SU-DHL-6 (cell line): Measurements from ENCODE around the gene PXT1.

Experiments used
- H2AFZ ChIP-seq: fragments of 200-600 bp; sonication (generic); 2 replicates; pipeline ENCODE4 v1.6.1; 2014; ENCODE audit warnings: low read depth, mild to moderate bottlenecking, moderate library complexity, mixed read lengths, antibody characterized with exemption, low read length; ENCODE audit not compliant: severe bottlenecking
- H3F3A ChIP-seq: fragments of 200-600 bp; shearing (Covaris generic); 2 replicates; pipeline ENCODE4 v1.6.0; 2016; ENCODE audit warnings: antibody characterized with exemption, mild to moderate bottlenecking; ENCODE audit not compliant: insufficient read depth
- H3K27ac ChIP-seq: fragments of 200-600 bp; sonication (generic); 2 replicates; pipeline ENCODE4 v1.5.1; 2016; ENCODE audit warnings: low read depth, mild to moderate bottlenecking, low read length, moderate library complexity, mixed read lengths
- H3K27me3 ChIP-seq: fragments of 200-600 bp; sonication (generic), shearing (Covaris generic); 2 replicates; pipeline ENCODE4 v1.6.0; 2014; ENCODE audit warnings: mild to moderate bottlenecking, low read length
- H3K36me3 ChIP-seq: fragments of 200-600 bp; sonication (generic); 2 replicates; pipeline ENCODE4 v1.6.1; 2014; ENCODE audit warnings: mild to moderate bottlenecking, low read length, mixed read lengths
- H3K4me2 ChIP-seq: fragments of 300-600, 200-600 bp; shearing (Covaris generic), sonication (generic); 2 replicates; pipeline ENCODE4 v1.6.0; 2014; ENCODE audit warnings: low read length, low read depth, mild to moderate bottlenecking; ENCODE audit not compliant: poor library complexity, severe bottlenecking
- H3K4me3 ChIP-seq: fragments of 200-600 bp; sonication (generic); 2 replicates; pipeline ENCODE4 v1.5.1; 2014; ENCODE audit warnings: antibody characterized with exemption, low read length, mild to moderate bottlenecking, mixed read lengths; ENCODE audit not compliant: insufficient read depth, poor library complexity, severe bottlenecking
- H3K79me2 ChIP-seq: fragments of 200-600 bp; sonication (generic); 2 replicates; pipeline ENCODE4 v1.6.1; 2014; ENCODE audit warnings: mild to moderate bottlenecking, low read length, moderate library complexity; ENCODE audit not compliant: insufficient read depth
- H3K9ac ChIP-seq: fragments of 200-600 bp; sonication (generic); 2 replicates; pipeline ENCODE4 v1.7.0; 2014; ENCODE audit warnings: mild to moderate bottlenecking, low read length
- H3K9me2 ChIP-seq: fragments of 200-600 bp; sonication (generic); replicated peaks from 2 replicates; pipeline ENCODE4 v1.6.1; 2014; ENCODE audit warnings: low read length; ENCODE audit not compliant: insufficient read depth
- H3K9me3 ChIP-seq: fragments of 200-600 bp; sonication (generic); 2 replicates; pipeline ENCODE4 v1.6.1; 2014; ENCODE audit warnings: low read length, mixed read lengths; ENCODE audit not compliant: insufficient read depth
- H4K20me1 ChIP-seq: fragments of 200-600 bp; sonication (generic); 2 replicates; pipeline ENCODE4 v1.6.1; 2014; ENCODE audit warnings: low read depth, mild to moderate bottlenecking, antibody characterized with exemption, low read length, moderate library complexity, mixed read lengths
- CTCF ChIP-seq: fragments of 200-600 bp; sonication (generic); IDR thresholded peaks from one replicate; pipeline ENCODE4 v1.5.1; 2017; ENCODE audit warnings: antibody characterized with exemption, mild to moderate bottlenecking, low read length, moderate library complexity; ENCODE audit not compliant: insufficient read depth, poor library complexity, severe bottlenecking
- EZH2phosphoT487 ChIP-seq: fragments of 200-600 bp; sonication (generic), shearing (Covaris generic); conservative IDR thresholded peaks from 2 replicates; pipeline ENCODE4 v1.6.1; 2018; ENCODE audit warnings: mild to moderate bottlenecking, antibody characterized with exemption, low read length, moderate library complexity, mixed read lengths

The PXT1 gene

GRCh38 chr6:36374194-36374593, 68.5 kb downstream of the PXT1 start:
- no peak overlapping the region for H3K4me2 ChIP-seq
- H3K27ac ChIP-seq = no peak overlapping the region
- no peaks in the 10 kb centered on the region for H3F3A ChIP-seq
- TF ChIP-seq CTCF (no peak), EZH2phosphoT487 (no peak)
- no peaks in the 10 kb centered on the region for H3K27me3 ChIP-seq
- no peak overlapping the region for H2AFZ ChIP-seq
- H3K9me3 ChIP-seq = no peaks in the 10 kb centered on the region
- H4K20me1 ChIP-seq = no peaks in the 10 kb centered on the region
- no peaks in the 10 kb centered on the region for H3K36me3 ChIP-seq
- H3K4me3 ChIP-seq = no peak overlapping the region
- H3K9ac ChIP-seq = no peak overlapping the region
- H3K9me2 ChIP-seq = no peaks in the 10 kb centered on the region
- H3K79me2 ChIP-seq = no peaks in the 10 kb centered on the region

DNA sequence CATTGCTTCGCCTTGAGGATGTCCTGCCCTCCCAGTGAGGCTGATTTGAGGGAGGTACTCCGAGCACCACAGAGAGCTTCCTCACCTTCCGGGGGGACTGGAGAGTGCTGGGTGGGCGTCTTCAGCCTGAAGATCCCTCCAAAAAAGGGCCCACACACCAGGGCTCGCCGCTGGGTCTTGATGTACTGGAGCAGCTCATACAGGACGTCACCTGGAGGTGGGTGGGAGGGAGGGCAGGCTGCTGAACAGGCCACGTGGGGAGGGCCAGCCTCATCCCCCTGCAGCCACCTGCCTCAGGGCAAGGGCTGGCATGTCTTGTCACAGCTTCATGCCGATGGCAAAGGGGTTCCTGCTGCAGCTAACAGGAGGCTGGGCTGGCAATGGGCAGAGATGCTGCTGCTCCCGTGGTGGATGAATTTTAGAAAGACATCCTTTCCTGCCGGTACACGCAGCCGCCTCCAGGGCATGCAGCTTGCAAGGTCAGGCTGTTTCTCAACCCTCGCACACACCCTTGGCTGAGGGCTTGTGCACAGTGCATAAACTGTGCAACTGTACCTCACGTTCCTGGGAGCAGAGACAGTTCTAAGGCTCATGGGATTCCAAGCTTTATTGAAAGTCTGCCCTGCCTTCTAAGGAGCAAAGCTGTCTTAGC, 69.2 kb downstream of the PXT1 start:
- no peaks in the 10 kb centered on the region for H3K36me3 ChIP-seq
- H4K20me1 ChIP-seq = no peaks in the 10 kb centered on the region
- no peak overlapping the region for H3K4me3 ChIP-seq
- no peak overlapping the region for H3K4me2 ChIP-seq
- H2AFZ ChIP-seq = no peak overlapping the region
- no peaks in the 10 kb centered on the region for H3K27me3 ChIP-seq
- no peak overlapping the region for H3K9ac ChIP-seq
- no peaks in the 10 kb centered on the region for H3F3A ChIP-seq
- no peak for TF ChIP-seq EZH2phosphoT487
- TF ChIP-seq CTCF = no peak
- no peak overlapping the region for H3K27ac ChIP-seq
- H3K9me2 ChIP-seq = no peaks in the 10 kb centered on the region
- no peaks in the 10 kb centered on the region for H3K79me2 ChIP-seq
- no peaks in the 10 kb centered on the region for H3K9me3 ChIP-seq

DNA sequence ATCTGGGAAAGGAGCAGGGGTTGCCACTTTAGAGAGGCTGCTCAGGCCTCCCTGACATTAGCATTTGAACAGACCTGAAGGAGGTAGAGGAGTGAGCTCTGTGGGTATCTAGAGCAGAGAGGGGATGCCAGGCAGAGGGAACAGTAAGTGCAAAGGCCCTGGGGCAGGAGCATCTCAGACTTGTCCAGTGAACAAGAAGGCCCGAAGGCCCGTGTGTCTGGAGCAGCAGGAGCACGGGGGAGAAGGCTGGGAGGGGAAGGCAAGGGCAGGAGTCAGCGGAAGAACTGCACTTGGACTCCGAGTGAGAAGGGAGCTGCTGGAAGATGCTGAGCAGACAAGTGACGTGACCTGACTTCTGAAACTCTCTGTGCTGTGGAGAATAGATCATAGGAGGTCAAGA, 70.6 kb downstream of the PXT1 start:
- no peak overlapping the region for H3K4me3 ChIP-seq
- no peaks in the 10 kb centered on the region for H4K20me1 ChIP-seq
- H3K9ac ChIP-seq = no peak overlapping the region
- no peaks in the 10 kb centered on the region for H3K27me3 ChIP-seq
- no peaks in the 10 kb centered on the region for H3F3A ChIP-seq
- no peaks in the 10 kb centered on the region for H3K9me2 ChIP-seq
- H3K79me2 ChIP-seq = no peaks in the 10 kb centered on the region
- H3K9me3 ChIP-seq = no peaks in the 10 kb centered on the region
- TF ChIP-seq CTCF = no peak
- no peak for TF ChIP-seq EZH2phosphoT487
- no peak overlapping the region for H2AFZ ChIP-seq
- H3K36me3 ChIP-seq = no peaks in the 10 kb centered on the region
- H3K27ac ChIP-seq = no peak overlapping the region
- no peak overlapping the region for H3K4me2 ChIP-seq
